Type B pancreatic cell (in vitro differentiated cells): ENCODE results near the gene PHOSPHO1. TPM values are rescaled to one million over a fixed set of nuclear protein-coding genes. Genes with fewer than 3 reads are reported as not detected.

ENCODE experiments used
- DNase-seq: peaks from one replicate; pipeline ENCODE4 v3.0.0; 2021; ENCODE audit warnings: mixed read lengths; ENCODE audit not compliant: unreplicated experiment; ENCODE audit errors: extremely low spot score
- H3K27ac Mint-ChIP-seq: 2 replicates; pipeline ENCODE4 v1.8.0; 2021; ENCODE audit warnings: mild to moderate bottlenecking, mixed read lengths
- H3K27me3 Mint-ChIP-seq: 2 replicates; pipeline ENCODE4 v1.8.0; 2021; ENCODE audit warnings: mixed read lengths
- H3K36me3 Mint-ChIP-seq: 2 replicates; pipeline ENCODE4 v1.8.0; 2021; ENCODE audit warnings: mixed read lengths
- H3K4me1 Mint-ChIP-seq: one replicate; pipeline ENCODE4 v1.8.0; 2021; ENCODE audit warnings: mixed read lengths; ENCODE audit not compliant: unreplicated experiment
- H3K4me3 Mint-ChIP-seq: 2 replicates; pipeline ENCODE4 v1.8.0; 2021; ENCODE audit warnings: mild to moderate bottlenecking, mixed read lengths
- H3K9me3 Mint-ChIP-seq: 2 replicates; pipeline ENCODE4 v1.8.0; 2021; ENCODE audit warnings: mixed read lengths
- CTCF ChIP-seq: fragments of 200-600 bp; sonication (generic); conservative IDR thresholded peaks from 2 replicates; pipeline ENCODE4 v1.5.0; 2021; ENCODE audit warnings: antibody characterized with exemption, mild to moderate bottlenecking
- total RNA-seq: library from RNA; stranded (reverse); gene quantifications from 2 replicates; pipeline ENCODE4 v1.2.1, GENCODE V29; 2021; ENCODE audit warnings: low replicate concordance

Gene PHOSPHO1
- total RNA-seq, 1 donor from 2014 or later: not detected

DNA sequence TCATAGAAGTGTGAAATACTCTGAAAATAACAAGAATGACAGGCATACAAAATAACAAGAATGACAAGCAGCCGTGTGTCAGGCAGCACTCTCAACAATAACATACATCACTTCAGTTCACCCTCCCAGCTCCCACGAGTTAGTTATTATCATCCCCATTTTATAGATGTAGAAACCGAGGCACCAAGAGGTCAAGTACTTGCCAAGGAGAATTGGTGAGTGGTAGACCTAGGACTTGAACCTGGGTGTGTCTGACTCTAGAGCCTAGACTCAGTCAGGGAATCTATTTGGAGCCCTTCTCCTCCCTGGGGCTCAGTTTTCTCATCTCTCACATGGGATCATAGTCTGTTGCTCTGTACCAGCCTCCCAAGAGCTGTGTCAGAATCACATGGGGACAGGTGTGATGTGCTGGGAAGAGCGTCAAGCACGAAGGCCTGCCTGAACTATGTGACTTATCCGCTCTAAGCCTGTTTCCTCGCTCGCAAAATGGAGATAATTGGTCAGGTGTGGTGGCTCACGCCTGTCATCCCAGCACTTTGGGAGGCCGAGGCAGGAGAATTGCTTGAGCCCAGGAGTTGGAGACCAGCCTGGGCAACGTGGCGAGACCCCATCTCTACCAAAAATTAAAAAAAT, 19.4 kb upstream of the PHOSPHO1 start:
- H3K4me3 Mint-ChIP-seq: no peak overlapping the region
- H3K36me3 Mint-ChIP-seq: no peaks in the 10 kb centered on the region
- DNase-seq: no peak
- H3K27me3 Mint-ChIP-seq: peaks cover 7% of the 10 kb centered on the region
- no peak for TF ChIP-seq CTCF
- no peaks in the 10 kb centered on the region for H3K9me3 Mint-ChIP-seq
- no peak overlapping the region for H3K27ac Mint-ChIP-seq
- no peaks in the 10 kb centered on the region for H3K4me1 Mint-ChIP-seq

- Mint-ChIP-seq H3K36me3 (no peaks in the 10 kb centered on the region), H3K27me3 (peaks cover 7% of the 10 kb centered on the region), H3K27ac (no peak overlapping the region), H3K4me3 (no peak overlapping the region), H3K9me3 (no peaks in the 10 kb centered on the region), H3K4me1 (no peaks in the 10 kb centered on the region)
- DNase-seq: no peak
- TF ChIP-seq CTCF: no peak
Measured at GRCh38 chr17:49249292-49249794, 18.8 kb upstream of the PHOSPHO1 start.

DNA sequence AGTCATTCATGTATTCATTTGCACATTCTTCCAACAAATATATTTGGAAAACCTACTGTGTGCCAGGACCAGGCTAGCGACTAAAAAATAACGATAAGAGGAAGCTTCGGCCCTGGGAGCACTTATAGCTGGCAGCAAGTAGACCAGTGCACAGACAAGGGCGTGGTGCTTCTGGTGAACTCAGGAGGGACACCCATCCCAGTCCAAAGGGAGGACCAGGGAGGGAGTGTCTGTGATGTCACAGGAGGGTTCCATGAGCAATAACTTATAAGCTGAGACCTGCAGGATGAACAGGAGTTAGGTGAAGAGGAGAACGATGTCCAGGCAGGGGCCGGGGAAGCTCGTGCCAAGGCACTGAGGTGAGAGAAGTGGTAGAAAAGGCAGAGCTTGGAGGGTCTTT, 17.4 kb upstream of the PHOSPHO1 start:
- Mint-ChIP-seq H3K27ac (no peak overlapping the region), H3K27me3 (peaks cover 6% of the 10 kb centered on the region), H3K4me1 (no peaks in the 10 kb centered on the region), H3K9me3 (no peaks in the 10 kb centered on the region), H3K4me3 (no peak overlapping the region), H3K36me3 (no peaks in the 10 kb centered on the region)
- DNase-seq: no peak
- TF ChIP-seq CTCF: no peak

- Mint-ChIP-seq H3K27ac (no peak overlapping the region), H3K4me1 (no peaks in the 10 kb centered on the region), H3K9me3 (no peaks in the 10 kb centered on the region), H3K4me3 (no peak overlapping the region), H3K36me3 (no peaks in the 10 kb centered on the region), H3K27me3 (peaks cover 3% of the 10 kb centered on the region)
- DNase-seq: no peak
- TF ChIP-seq CTCF: no peak
Measured at GRCh38 chr17:49244839-49245238, 14.3 kb upstream of the PHOSPHO1 start.

GRCh38 chr17:49242813-49243212, 12.2 kb upstream of the PHOSPHO1 start:
- H3K36me3 Mint-ChIP-seq: no peaks in the 10 kb centered on the region
- no peak for DNase-seq
- TF ChIP-seq CTCF: no peak
- peaks cover 10% of the 10 kb centered on the region for H3K27me3 Mint-ChIP-seq
- H3K9me3 Mint-ChIP-seq: no peaks in the 10 kb centered on the region
- H3K27ac Mint-ChIP-seq: no peak overlapping the region
- H3K4me1 Mint-ChIP-seq: no peaks in the 10 kb centered on the region
- no peak overlapping the region for H3K4me3 Mint-ChIP-seq
